WTC11 (cell line): ENCODE measurements around the gene ATP6V1D.

ENCODE experiments used
- CTCF ChIP-seq: fragments of 200-600 bp; IDR thresholded peaks from 2 replicates; pipeline ENCODE4 v1.8.0; 2022; ENCODE audit warnings: antibody characterized with exemption
- ESRRA ChIP-seq: sonication (generic); formaldehyde crosslinking; IDR thresholded peaks from 2 replicates; pipeline ENCODE4 v1.8.1; 2022; ENCODE audit warnings: mild to moderate bottlenecking, missing genetic modification reagents, borderline replicate concordance
- FOXP1 ChIP-seq: sonication (generic); formaldehyde crosslinking; IDR thresholded peaks from 2 replicates; pipeline ENCODE4 v1.8.0; 2022; ENCODE audit warnings: missing genetic modification reagents, mild to moderate bottlenecking, moderate library complexity, borderline replicate concordance
- MYBL2 ChIP-seq: sonication (generic); formaldehyde crosslinking; IDR thresholded peaks from 2 replicates; pipeline ENCODE4 v1.8.1; 2023; ENCODE audit warnings: mild to moderate bottlenecking, moderate library complexity, missing genetic modification reagents
- NFYB ChIP-seq: sonication (generic); formaldehyde crosslinking; conservative IDR thresholded peaks from 2 replicates; pipeline ENCODE4 v1.8.0; 2022; ENCODE audit warnings: low read depth, missing genetic modification reagents
- NR3C1 ChIP-seq: sonication (generic); formaldehyde crosslinking; conservative IDR thresholded peaks from 2 replicates; pipeline ENCODE4 v1.8.1; 2023; ENCODE audit warnings: low read depth, mild to moderate bottlenecking, missing genetic modification reagents
- SMAD3 ChIP-seq: sonication (generic); formaldehyde crosslinking; IDR thresholded peaks from 2 replicates; pipeline ENCODE4 v1.8.0; 2022; ENCODE audit warnings: missing genetic modification reagents, mild to moderate bottlenecking, borderline replicate concordance
- SP1 ChIP-seq: sonication (generic); formaldehyde crosslinking; conservative IDR thresholded peaks from 2 replicates; pipeline ENCODE4 v1.8.1; 2022; ENCODE audit warnings: missing genetic modification reagents
- TCF7 ChIP-seq: sonication (generic); formaldehyde crosslinking; IDR thresholded peaks from 2 replicates; pipeline ENCODE4 v1.8.0; 2022; ENCODE audit warnings: mild to moderate bottlenecking, low read depth, missing genetic modification reagents, moderate library complexity
- USF2 ChIP-seq: sonication (generic); formaldehyde crosslinking; IDR thresholded peaks from 2 replicates; pipeline ENCODE4 v1.8.1; 2023; ENCODE audit warnings: mild to moderate bottlenecking, missing genetic modification reagents, moderate library complexity
- TF ChIP-seq, protein P1 (sequence below): sonication (generic); formaldehyde crosslinking; IDR thresholded peaks from 2 replicates; pipeline ENCODE4 v1.8.1; 2022; ENCODE audit warnings: mild to moderate bottlenecking, missing genetic modification reagents, moderate library complexity, borderline replicate concordance

DNA sequence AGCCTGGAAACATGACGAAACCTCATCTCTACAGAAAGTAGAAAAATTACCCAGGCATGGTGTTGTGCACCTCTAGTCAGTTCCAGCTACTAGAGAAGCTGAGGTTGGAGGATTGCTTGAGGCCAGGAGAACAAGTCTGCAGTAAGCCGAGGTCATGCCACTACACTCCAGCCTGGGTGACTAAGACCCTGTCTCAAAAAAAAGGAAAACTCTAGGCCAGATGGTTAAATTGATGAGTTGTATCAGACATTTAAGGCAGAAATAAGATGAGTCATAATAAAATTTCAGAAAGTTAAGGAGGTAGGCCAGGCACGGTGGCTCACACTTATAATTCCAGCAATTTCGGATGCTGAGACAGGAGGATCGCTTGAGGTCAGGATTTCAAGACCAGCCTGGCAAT lies 11.2 kb upstream of the ATP6V1D start:
- no peak for TF ChIP-seq CTCF
- no peak for TF ChIP-seq ESRRA
- no peak for TF ChIP-seq USF2 (CRISPR knock-in tag)
- TF ChIP-seq TCF7 (CRISPR knock-in tag) = no peak
- TF ChIP-seq SP1 = no peak
- no peak for TF ChIP-seq FOXP1 (CRISPR knock-in tag)
- TF ChIP-seq, protein P1, sequence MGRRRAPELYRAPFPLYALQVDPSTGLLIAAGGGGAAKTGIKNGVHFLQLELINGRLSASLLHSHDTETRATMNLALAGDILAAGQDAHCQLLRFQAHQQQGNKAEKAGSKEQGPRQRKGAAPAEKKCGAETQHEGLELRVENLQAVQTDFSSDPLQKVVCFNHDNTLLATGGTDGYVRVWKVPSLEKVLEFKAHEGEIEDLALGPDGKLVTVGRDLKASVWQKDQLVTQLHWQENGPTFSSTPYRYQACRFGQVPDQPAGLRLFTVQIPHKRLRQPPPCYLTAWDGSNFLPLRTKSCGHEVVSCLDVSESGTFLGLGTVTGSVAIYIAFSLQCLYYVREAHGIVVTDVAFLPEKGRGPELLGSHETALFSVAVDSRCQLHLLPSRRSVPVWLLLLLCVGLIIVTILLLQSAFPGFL = no peak
- TF ChIP-seq NR3C1 = no peak
- TF ChIP-seq NFYB (CRISPR knock-in tag) = no peak
- TF ChIP-seq MYBL2 = no peak
- no peak for TF ChIP-seq SMAD3 (CRISPR knock-in tag)
